DND-41 (cell line): Measurements from ENCODE around the gene DPH1.

Experiments
- EZH2 ChIP-seq: IDR thresholded peaks from 3 replicates; pipeline ENCODE4 v1.6.1; 2012; ENCODE audit warnings: borderline replicate concordance, low read depth, mild to moderate bottlenecking, moderate library complexity, low read length, inconsistent platforms; ENCODE audit not compliant: severe bottlenecking
- TF ChIP-seq, protein P1 (sequence below): IDR thresholded peaks from 2 replicates; pipeline ENCODE4 v1.5.1; 2012; ENCODE audit warnings: borderline replicate concordance, low read length, moderate library complexity, mild to moderate bottlenecking; ENCODE audit not compliant: poor library complexity, severe bottlenecking; ENCODE audit errors: extremely low read depth

DNA sequence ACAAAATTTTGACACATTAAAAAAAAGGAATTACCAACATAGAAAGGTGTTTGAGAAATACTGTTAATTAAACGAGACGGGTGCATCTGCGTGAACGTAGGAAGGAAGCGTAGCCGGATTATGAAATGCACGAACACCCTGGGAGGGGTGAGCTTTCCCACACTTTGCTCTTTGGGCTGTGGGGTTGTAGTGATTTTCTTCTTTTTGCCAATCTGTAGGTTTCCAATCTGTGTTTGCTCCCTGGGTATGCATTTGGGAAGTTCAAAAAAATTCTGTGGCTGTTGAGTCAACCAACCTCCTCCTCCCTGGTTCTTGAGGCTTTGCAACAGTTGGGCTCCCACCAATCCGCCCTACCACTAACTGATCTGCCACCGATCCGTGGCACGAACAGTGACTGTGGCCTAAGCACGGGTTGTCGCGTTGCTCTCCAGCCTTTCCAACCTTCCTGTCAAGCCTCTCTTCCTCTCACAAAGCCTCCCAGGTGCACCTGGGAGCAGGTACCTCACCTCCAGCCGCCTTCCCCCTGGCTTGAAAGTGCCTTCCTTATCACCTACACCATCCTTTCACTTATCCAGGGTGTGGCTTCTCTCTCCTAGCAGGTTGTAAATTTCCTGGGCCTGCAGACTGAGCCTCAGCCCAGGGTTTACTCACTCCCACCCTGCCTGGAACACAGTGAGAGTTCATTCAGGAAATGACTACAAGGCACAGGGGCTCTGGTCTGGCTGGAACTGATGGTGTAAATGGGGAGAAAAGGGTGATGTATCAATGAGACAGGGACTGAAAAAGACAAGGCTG is 21.4 kb upstream of the DPH1 start:
- TF ChIP-seq, protein P1, sequence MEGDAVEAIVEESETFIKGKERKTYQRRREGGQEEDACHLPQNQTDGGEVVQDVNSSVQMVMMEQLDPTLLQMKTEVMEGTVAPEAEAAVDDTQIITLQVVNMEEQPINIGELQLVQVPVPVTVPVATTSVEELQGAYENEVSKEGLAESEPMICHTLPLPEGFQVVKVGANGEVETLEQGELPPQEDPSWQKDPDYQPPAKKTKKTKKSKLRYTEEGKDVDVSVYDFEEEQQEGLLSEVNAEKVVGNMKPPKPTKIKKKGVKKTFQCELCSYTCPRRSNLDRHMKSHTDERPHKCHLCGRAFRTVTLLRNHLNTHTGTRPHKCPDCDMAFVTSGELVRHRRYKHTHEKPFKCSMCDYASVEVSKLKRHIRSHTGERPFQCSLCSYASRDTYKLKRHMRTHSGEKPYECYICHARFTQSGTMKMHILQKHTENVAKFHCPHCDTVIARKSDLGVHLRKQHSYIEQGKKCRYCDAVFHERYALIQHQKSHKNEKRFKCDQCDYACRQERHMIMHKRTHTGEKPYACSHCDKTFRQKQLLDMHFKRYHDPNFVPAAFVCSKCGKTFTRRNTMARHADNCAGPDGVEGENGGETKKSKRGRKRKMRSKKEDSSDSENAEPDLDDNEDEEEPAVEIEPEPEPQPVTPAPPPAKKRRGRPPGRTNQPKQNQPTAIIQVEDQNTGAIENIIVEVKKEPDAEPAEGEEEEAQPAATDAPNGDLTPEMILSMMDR = no peak
- no peak for TF ChIP-seq EZH2
